HCT116 (cell line): ENCODE data around the gene VSX2. TPM values are rescaled to one million over a fixed set of nuclear protein-coding genes. Genes with fewer than 3 reads are reported as not detected.
A peak's percentile ranks its signal among the peaks of the same experiment; 100 is the strongest.

Source experiments
- ATAC-seq: fragments of 200-7000 bp; cut with Tn5 transposase; 2 replicates; pipeline ENCODE4 v1.9.1; 2020; ENCODE audit warnings: mild to moderate bottlenecking, moderate library complexity
- BruUV-seq: library from RNA; stranded (reverse); fragments of 400-500 nt; replicated peaks from 2 replicates; lab custom pipeline; 2021; lab: Mats Ljungman, UMichigan
- CTCF ChIA-PET: fragments of 300-600 bp; sonication (Branson Sonifier 250); formaldehyde crosslinking; loops from one replicate; lab custom pipeline; 2021; ENCODE audit warnings: antibody characterized with exemption; lab: Charles Lee
- POLR2A ChIA-PET: fragments of 300-600, 350-600 bp; sonication (Branson Sonifier 250); formaldehyde crosslinking; loops from one replicate; lab custom pipeline; 2021; ENCODE audit warnings: antibody characterized with exemption; lab: Charles Lee
- RAD21 ChIA-PET, 2 experiments: fragments of 300-600 bp; sonication (Branson Sonifier 250); formaldehyde crosslinking; loops; one replicate each; lab custom pipeline; 2023; ENCODE audit warnings: low total read pairs in 2 of 2; ENCODE audit not compliant: uncharacterized antibody in 2 of 2, unreplicated experiment in 2 of 2, low non-redundant PET in 1 of 2; lab: Charles Lee
- DNase-seq: peaks from one replicate; pipeline ENCODE4 v3.0.0-alpha.2; 2010; ENCODE audit warnings: low read depth, low spot score
- H2AFZ ChIP-seq: fragments of 200-600 bp; shearing (Covaris generic), sonication (generic); 2 replicates; pipeline ENCODE4 v1.6.1; 2017; ENCODE audit warnings: low read depth, mixed run types, mixed read lengths, antibody characterized with exemption, low read length; ENCODE audit not compliant: poor library complexity, severe bottlenecking
- H3K27ac ChIP-seq: 2 replicates; pipeline ENCODE4 v1.5.1; 2012; ENCODE audit warnings: low read depth, low read length
- H3K27me3 ChIP-seq: fragments of 200-600 bp; sonication (generic); 2 replicates; pipeline ENCODE4 v1.6.1; 2016; ENCODE audit warnings: mixed run types, low read length, mixed read lengths; ENCODE audit not compliant: insufficient read depth
- H3K36me3 ChIP-seq, 2 experiments: fragments of 200-500 bp in 1 of 2; fragments of 200-600 bp in 1 of 2; sonication (Bioruptor generic) in 1 of 2; sonication (generic) in 1 of 2; 2 replicates each; pipeline versions ENCODE4 v1.5.1 to v1.6.1; 2014 to 2016; ENCODE audit warnings: low read length in 2 of 2, inconsistent platforms in 1 of 2, mixed read lengths in 1 of 2, mixed run types in 1 of 2; ENCODE audit not compliant: insufficient read depth in 2 of 2, control insufficient read depth in 1 of 2
- H3K4me1 ChIP-seq, 2 experiments: fragments of 200-600 bp in 1 of 2; sonication (generic) in 1 of 2; 2 replicates each; pipeline versions ENCODE4 v1.5.1 to v1.6.1; 2012 to 2017; ENCODE audit warnings: low read length in 2 of 2, inconsistent platforms in 1 of 2, mild to moderate bottlenecking in 1 of 2, mixed read lengths in 1 of 2, mixed run types in 1 of 2, moderate library complexity in 1 of 2; ENCODE audit not compliant: insufficient read depth in 2 of 2, control insufficient read depth in 1 of 2
- H3K4me2 ChIP-seq: fragments of 200-600 bp; sonication (generic); 2 replicates; pipeline ENCODE4 v1.6.1; 2017; ENCODE audit warnings: mixed run types, low read length, mixed read lengths
- H3K4me3 ChIP-seq, 2 experiments: fragments of 200-600 bp in 1 of 2; sonication (generic) in 1 of 2; replicated peaks in 1 of 2; 2 replicates each; pipeline ENCODE4 v1.5.1; 2011 to 2016; ENCODE audit warnings: low read length in 2 of 2, control low read depth in 1 of 2, low read depth in 1 of 2, mild to moderate bottlenecking in 1 of 2, mixed read lengths in 1 of 2, mixed run types in 1 of 2
- H3K79me2 ChIP-seq: fragments of 200-600 bp; sonication (generic); 2 replicates; pipeline ENCODE4 v1.6.1; 2017; ENCODE audit warnings: mild to moderate bottlenecking, mixed run types, low read length, moderate library complexity, mixed read lengths; ENCODE audit not compliant: insufficient read depth
- H3K9ac ChIP-seq: fragments of 200-600 bp; sonication (generic); 2 replicates; pipeline ENCODE4 v1.6.1; 2016; ENCODE audit warnings: low read length, mixed read lengths
- H3K9me2 ChIP-seq: fragments of 200-600 bp; sonication (generic), shearing (Covaris generic); 2 replicates; pipeline ENCODE4 v1.6.1; 2017; ENCODE audit warnings: mixed run types, mild to moderate bottlenecking, moderate library complexity; ENCODE audit not compliant: insufficient read depth
- H3K9me3 ChIP-seq, 2 experiments: fragments of 200-500 bp in 1 of 2; fragments of 200-600 bp in 1 of 2; sonication (Bioruptor generic) in 1 of 2; sonication (generic) in 1 of 2; 2 replicates each; pipeline ENCODE4 v1.6.1; 2014 to 2017; ENCODE audit warnings: low read length in 2 of 2, mixed read lengths in 2 of 2, inconsistent platforms in 1 of 2, low read depth in 1 of 2, mild to moderate bottlenecking in 1 of 2, mixed run types in 1 of 2, moderate library complexity in 1 of 2; ENCODE audit not compliant: control insufficient read depth in 1 of 2, insufficient read depth in 1 of 2
- H4K20me1 ChIP-seq: fragments of 200-600 bp; sonication (generic), shearing (Covaris generic); 2 replicates; pipeline ENCODE4 v1.6.1; 2017; ENCODE audit warnings: mixed run types, mild to moderate bottlenecking, moderate library complexity; ENCODE audit not compliant: insufficient read depth
- CBX3 ChIP-seq: IDR thresholded peaks from 2 replicates; pipeline ENCODE4 v1.6.1; 2012; ENCODE audit warnings: low read depth
- CEBPB ChIP-seq: IDR thresholded peaks from 2 replicates; pipeline ENCODE4 v1.6.1; 2012; ENCODE audit warnings: low read depth
- ELF1 ChIP-seq: IDR thresholded peaks from 2 replicates; pipeline ENCODE4 v1.6.1; 2012; ENCODE audit warnings: low read depth, borderline replicate concordance
- MAX ChIP-seq: IDR thresholded peaks from 2 replicates; pipeline ENCODE4 v1.6.1; 2012
- POLR2AphosphoS5 ChIP-seq: IDR thresholded peaks from 2 replicates; pipeline ENCODE4 v1.6.1; 2011; ENCODE audit warnings: mild to moderate bottlenecking, low read depth, low read length, moderate library complexity
- RAD21 ChIP-seq: IDR thresholded peaks from 2 replicates; pipeline ENCODE4 v1.6.1; 2012; ENCODE audit warnings: low read depth, mild to moderate bottlenecking
- SIN3A ChIP-seq: IDR thresholded peaks from 2 replicates; pipeline ENCODE4 v1.6.1; 2012; ENCODE audit warnings: low read depth
- SRF ChIP-seq: IDR thresholded peaks from 2 replicates; pipeline ENCODE4 v1.6.1; 2012; ENCODE audit warnings: low read depth
- ZFX ChIP-seq: fragments of 450-650 bp; IDR thresholded peaks from 2 replicates; pipeline ENCODE4 v1.6.1; 2017
- intact Hi-C: fragments of 100-400 bp; cut with micrococcal nuclease; formaldehyde crosslinking; loops from 2 replicates; pipeline ENCODE4 v1.10.0; 2022
- total RNA-seq: library from RNA; stranded (reverse); gene quantifications from one replicate; pipeline ENCODE4 v1.2.1, GENCODE V29; 2021; ENCODE audit not compliant: unreplicated experiment
- TF ChIP-seq, protein P1 (sequence below), 3 experiments: fragments of 200-600 bp in 1 of 3; sonication (generic) in 1 of 3; IDR thresholded peaks in 2 of 3; conservative IDR thresholded peaks in 1 of 3; 2 replicates each; pipeline ENCODE4 v1.5.1; 2012 to 2017; ENCODE audit warnings: low read depth in 2 of 3, low read length in 2 of 3, antibody characterized with exemption in 1 of 3, borderline replicate concordance in 1 of 3, control low read depth in 1 of 3, mild to moderate bottlenecking in 1 of 3, mixed read lengths in 1 of 3, mixed run types in 1 of 3, moderate library complexity in 1 of 3; ENCODE audit not compliant: insufficient read depth in 1 of 3

Gene VSX2
- total RNA-seq, 1 experiment from 2014 or later = not detected

DNA sequence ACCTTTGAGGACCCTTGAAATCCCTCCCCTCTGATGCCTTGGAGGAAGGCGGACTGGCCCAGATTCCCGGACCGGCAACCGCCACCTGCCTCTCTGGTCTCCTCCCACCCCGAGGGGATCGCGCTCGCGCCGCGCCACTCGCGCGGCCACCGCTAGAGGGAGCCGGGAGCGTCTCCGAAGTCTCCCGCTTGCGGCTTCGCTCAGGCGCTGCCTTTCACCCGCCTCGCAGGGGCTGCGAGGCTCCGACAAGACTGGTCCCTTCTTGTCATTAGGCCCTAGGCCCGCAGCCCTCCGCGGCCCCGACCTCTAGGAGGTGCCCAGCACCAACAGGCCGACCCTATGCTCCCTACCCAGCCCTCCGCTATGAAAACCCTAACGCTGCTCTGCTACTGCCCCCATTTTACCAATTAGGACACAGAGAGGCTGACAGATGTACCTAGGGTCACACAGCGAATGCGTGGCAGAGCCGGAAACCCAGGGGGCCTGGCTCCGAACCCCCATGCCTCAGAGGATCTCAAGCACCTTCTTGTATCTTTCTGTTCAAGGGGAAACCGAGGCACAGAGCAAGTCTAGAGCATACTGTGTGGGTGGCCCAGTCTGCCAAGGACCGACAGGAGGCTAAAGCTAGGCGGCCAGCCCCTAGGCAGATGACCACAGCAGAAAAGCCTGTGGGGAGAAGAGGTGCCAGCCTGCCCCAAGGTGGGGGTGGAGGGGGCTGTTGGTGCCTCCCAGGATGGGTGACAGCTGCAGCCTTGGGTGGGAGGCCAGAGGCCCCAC is 21.4 kb upstream of the VSX2 start:
- peaks cover 0 to 11% of the 10 kb centered on the region in 2 experiments; a peak in 1 of 4 replicates for H3K4me1 ChIP-seq
- TF ChIP-seq CEBPB = no peak
- TF ChIP-seq ZFX = no peak; the same call in 1 of the 2 replicates
- TF ChIP-seq SIN3A = no peak
- no peak for TF ChIP-seq SRF
- TF ChIP-seq RAD21 = peak; percentile 63
- TF ChIP-seq, protein P1, sequence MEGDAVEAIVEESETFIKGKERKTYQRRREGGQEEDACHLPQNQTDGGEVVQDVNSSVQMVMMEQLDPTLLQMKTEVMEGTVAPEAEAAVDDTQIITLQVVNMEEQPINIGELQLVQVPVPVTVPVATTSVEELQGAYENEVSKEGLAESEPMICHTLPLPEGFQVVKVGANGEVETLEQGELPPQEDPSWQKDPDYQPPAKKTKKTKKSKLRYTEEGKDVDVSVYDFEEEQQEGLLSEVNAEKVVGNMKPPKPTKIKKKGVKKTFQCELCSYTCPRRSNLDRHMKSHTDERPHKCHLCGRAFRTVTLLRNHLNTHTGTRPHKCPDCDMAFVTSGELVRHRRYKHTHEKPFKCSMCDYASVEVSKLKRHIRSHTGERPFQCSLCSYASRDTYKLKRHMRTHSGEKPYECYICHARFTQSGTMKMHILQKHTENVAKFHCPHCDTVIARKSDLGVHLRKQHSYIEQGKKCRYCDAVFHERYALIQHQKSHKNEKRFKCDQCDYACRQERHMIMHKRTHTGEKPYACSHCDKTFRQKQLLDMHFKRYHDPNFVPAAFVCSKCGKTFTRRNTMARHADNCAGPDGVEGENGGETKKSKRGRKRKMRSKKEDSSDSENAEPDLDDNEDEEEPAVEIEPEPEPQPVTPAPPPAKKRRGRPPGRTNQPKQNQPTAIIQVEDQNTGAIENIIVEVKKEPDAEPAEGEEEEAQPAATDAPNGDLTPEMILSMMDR (IDR thresholded peaks at IDR 0.05 in 2 of 3, conservative IDR thresholded peaks at IDR 0.05 in 1 of 3; ENCODE audit: borderline replicate concordance in 1 of 3, insufficient read depth in 1 of 3, low read depth in 2 of 3, low read length in 2 of 3) = peak; percentile 81 to 96 (median 88)
- TF ChIP-seq CBX3 = no peak
- no peak for TF ChIP-seq POLR2AphosphoS5
- TF ChIP-seq ELF1 = no peak
- TF ChIP-seq MAX = peak; percentile 40; the same call in 1 of the 2 replicates
- no peaks in the 10 kb centered on the region for H3K27me3 ChIP-seq
- peak overlapping the region; percentile 99 for H2AFZ ChIP-seq
- peak overlapping the region; percentile 31 to 53 for H3K4me3 ChIP-seq
- no peak overlapping the region for H3K27ac ChIP-seq
- CTCF ChIA-PET = interaction anchor here (1.3 kb wide), 1 partner anchor 8 kb away, joined by 6 read pairs; no protein-coding TSS in a partner anchor
- ATAC-seq = peak; percentile 98
- no peaks in the 10 kb centered on the region for H4K20me1 ChIP-seq
- peak overlapping the region; percentile 88 for H3K4me2 ChIP-seq
- POLR2A ChIA-PET = no interaction called here
- DNase-seq = peak; percentile 47
- no TSS peak for BruUV-seq
- no peaks in the 10 kb centered on the region for H3K9me2 ChIP-seq
- no peak overlapping the region; the same call in 1 of the 2 replicates for H3K9ac ChIP-seq
- RAD21 ChIA-PET = no interaction called here
- H3K79me2 ChIP-seq = no peaks in the 10 kb centered on the region
- H3K36me3 ChIP-seq = no peaks in the 10 kb centered on the region
- H3K9me3 ChIP-seq = no peaks in the 10 kb centered on the region
- intact Hi-C loops = loop anchor here (2.0 to 5.0 kb wide), 2 partner anchors 34 to 77 kb away; no protein-coding TSS in a partner anchor
